Inferior parietal cortex (tissue), 1 donor: ENCODE measurements around the gene RASA3.

Source experiments
- DNase-seq: peaks from one replicate; pipeline ENCODE4 v3.0.0-alpha.2; 2016; ENCODE audit errors: extremely low spot score

Gene RASA3

DNA sequence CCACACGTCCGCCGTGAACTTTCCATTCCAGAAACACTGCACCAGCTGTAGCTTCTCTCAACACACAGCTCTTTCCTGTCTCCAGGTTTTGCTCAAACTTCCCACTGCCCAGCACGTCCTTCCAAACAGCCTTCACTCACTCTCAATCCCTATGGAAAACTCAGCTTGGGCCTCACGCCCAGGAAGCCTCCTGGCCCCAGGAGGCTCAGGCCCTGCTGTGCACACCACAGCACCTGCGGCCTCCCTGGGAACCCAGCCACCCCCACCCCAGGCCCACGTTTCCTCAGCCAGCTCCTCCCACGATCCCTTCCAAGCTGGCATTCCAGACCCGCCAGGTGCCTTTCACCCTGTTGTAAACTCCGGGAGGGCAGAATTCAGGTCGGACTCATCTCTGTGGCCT, 193.7 kb downstream of the RASA3 start:
- no peak for DNase-seq

DNA sequence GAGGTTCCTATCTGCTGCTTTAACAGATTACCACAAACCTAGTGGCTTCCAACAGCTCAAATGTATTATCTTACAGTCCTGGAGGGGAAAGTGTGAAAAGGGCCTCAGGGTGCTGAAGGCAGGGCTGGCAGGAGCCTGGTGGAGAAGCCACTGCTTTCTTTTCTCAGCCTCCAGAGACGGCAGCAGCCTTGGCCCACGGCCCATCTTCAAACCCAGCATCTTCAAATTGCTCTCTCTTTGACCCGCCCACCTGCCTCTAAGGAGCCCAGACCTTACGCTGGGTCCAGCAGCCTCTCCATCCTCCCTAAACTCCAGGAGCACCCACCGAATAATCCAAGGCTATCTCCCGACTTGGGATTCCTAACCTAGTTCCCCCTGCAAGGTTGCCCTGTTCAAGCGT, 194.2 kb downstream of the RASA3 start:
- no peak for DNase-seq

- no peak for DNase-seq
Observed at GRCh38 chr13:113937527-113938180, 194.8 kb downstream of the RASA3 start.

GRCh38 chr13:113937073-113937472, 195.3 kb downstream of the RASA3 start:
- no peak for DNase-seq

- no peak for DNase-seq
Observed at GRCh38 chr13:113936166-113936965, 196.1 kb downstream of the RASA3 start.

- no peak for DNase-seq
Observed at GRCh38 chr13:113935001-113935844, 197.2 kb downstream of the RASA3 start.

GRCh38 chr13:113934576-113934975, 197.8 kb downstream of the RASA3 start:
- DNase-seq: no peak

DNA sequence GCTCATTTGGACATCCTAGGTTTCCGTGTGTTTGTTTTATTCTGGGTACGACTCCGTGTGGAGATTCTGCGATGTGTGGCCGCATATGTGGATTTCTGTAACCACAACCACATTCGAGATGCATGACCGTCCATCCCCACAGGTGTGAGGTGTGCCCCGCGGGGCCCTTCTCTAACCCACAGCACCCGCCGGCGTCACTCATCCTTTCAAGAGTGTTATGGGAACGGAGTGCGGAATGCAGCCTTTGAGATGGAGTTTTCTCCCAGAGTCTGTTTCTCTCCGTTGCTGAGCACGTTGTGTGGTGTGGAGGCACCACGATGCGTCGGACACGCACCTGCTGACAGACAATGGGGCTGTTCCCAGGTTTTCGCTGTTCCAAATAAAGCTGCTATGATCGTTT, 198.5 kb downstream of the RASA3 start:
- no peak for DNase-seq

DNA sequence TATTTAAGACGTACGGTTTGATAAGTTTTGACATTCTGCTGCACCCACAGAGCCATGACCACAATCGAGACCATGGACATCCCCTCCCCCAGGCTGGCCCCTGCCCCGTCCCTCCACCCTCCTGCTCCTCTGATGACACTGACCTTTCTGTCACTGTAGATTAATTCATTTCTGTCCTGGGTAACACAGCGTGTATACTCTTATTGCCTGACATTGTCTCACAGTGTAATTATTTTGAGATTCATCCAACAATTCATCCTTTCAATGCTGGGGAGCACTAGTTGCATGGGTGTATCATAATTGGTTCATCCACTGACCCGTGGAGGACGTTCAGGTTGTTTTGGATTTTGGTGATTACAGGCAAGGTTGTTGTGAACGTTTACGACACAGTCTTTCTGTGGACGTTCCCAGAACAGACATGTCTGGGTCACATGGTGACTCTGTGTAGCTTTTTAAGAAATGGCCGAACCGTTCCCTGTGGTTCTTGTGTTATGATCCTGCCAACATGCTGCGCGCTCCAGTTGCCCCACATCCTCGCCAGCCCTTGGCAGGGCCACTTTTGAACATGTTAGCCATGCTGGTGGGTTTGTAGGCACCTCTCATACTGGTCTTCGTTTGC, 200.5 kb downstream of the RASA3 start:
- DNase-seq: no peak

DNA sequence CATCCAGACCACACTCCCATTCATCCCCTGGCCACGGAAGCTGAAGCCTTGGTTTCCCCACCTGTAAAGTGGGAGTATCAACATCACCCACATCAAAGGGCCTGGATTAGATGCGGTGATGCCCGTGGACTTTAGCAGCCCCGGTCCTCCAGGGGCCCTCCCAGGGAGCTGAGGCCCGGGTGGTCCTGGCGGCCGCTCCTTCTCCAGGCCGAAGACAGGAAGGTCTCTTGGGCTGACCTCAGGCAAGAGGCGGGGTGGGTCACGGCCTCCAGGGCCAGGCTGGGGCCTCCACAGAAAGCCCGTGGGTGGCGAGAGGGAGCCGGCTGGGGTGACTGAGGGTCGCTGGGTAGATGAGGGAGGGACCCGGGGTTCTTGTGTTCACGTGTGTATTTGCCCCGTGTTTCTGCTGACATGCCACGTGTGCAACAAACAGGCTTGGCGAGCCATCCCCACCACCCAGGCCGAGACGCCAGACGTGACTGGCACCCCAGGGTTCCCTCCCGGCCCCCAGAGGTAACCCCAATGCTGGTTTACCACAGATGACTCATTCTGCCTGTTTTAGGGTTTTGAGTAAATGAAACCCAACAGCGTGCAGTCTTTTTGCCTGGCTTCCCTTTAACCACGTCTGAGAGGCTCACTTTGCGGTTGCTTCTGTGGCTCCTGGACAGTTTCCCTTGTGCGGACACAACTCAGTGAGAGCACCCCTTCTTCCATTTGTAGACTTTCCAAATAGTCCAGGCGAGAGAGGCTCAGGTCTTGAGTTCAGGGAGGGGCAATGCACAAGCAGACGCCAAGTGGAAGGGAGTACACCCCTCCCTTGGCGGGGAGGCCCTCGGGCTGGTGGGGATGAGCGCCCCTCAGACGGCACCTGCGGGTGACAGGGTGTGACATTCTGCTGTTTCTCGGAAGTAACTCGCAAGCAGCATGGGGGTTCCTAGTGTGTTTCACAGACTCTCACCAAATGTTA, 201.5 kb downstream of the RASA3 start:
- DNase-seq: no peak

DNA sequence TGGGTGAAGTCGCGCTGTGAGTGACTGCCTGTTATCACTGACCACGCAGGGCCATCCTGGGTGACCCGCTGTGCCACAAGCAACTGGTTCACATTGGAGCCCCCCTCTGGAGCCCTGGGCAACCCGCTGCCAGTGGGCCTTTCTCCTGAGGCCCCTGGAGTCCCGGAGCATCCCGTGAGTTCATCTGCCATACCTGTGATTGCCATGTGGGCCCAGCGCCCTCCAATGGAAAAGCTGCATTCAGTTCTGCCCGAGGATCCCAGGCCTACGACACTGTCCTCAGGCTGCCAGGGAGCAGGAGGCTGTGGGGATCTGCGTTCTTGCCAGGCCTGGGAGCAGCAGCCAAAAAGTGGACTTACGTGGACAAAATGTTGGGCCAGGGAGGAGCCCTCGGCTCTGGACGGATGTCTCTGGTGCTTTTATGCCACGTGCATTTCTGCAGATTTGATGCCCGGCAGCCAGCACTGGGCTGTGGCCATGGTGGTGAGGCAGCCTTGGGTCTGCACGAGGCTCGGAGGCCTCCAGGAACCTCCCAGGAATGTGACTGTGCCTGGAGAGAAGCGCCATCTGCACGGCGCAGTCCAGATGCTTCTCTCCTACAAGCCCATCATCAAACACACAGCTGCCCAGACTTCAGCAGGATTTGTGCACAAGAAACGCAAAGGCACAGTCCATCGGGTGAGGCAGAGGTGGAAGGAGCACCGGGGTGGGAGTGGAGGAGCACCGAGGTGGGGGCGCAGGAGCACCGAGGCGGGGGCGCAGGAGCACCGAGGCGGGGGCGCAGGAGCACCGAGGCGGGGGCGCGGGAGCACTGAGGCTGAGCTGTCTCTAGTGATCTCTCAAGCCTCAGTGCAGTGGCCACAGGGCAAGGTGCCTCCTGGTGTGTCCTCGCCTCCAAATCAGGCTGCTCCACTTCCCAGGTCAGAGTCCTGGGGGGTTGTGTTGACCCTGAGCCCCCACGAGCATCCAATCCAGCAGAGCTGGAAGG, 202.5 kb downstream of the RASA3 start:
- DNase-seq: no peak

DNA sequence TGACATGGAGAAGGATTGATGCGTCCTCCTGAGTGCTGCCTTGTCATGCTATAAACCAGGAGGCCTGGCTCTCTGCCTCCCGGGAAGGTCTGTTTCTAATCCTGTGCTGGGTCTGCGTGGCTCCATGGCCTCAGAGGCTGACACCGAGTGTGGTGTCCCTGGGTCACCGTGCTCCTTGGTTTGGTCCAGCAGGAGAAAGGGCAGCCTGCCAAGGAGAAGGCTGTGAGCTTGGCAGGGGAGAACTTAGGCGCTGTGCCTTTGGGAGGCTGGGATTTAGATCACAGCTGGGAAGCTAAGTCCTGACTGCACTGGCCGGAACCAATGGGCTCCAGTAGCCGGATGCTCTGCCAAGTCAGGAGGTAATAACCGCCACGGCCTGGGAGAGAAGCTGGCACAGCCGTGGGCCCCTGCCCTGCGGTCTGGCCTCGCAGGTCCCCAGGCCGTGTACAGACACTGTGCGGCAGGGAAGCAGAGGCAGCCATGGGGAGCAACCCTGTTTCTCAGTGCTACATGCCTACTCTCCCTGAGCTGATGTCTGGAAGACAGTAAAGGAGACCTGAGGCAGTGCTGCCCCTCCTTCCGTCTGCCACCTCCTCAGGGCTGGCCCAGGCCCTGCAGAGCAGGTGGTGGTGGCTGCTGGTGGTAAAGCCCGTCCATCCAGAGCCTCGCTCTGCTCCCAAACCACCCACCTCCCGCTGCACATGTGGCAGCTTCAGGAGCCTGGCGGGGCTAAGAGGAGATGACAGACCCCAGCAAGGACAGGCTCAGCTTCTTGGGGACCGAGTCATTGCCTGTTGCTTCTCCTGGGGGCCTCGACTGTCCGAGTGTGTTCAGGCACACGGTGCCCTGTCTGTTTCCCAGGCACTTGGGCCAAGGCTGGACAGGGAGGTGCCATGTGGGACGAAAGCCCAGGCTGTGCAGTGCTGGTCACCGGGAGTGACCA, 203.5 kb downstream of the RASA3 start:
- DNase-seq: no peak
